Gastroesophageal sphincter (tissue), 3 donors: Measurements from ENCODE around the gene GPR42.
"Not testable (repeated sequence)": the region's sequence is repeated elsewhere in the genome, so short reads cannot be mapped to it uniquely, and the experiment has no call there.

ENCODE experiments used
- POLR2AphosphoS5 ChIP-seq: sonication (generic); formaldehyde crosslinking; IDR thresholded peaks from one replicate; pipeline ENCODE4 v1.6.1; 2017; ENCODE audit warnings: antibody characterized with exemption
- TF ChIP-seq, protein P1 (sequence below), 4 experiments: fragments of 200-600 bp in 2 of 4; fragments of 450-650 bp in 2 of 4; sonication (generic) in 1 of 4; IDR thresholded peaks; one replicate each; pipeline ENCODE4 v1.5.1; 2017 to 2019; ENCODE audit warnings: antibody characterized with exemption in 4 of 4, mild to moderate bottlenecking in 2 of 4, moderate library complexity in 2 of 4

DNA sequence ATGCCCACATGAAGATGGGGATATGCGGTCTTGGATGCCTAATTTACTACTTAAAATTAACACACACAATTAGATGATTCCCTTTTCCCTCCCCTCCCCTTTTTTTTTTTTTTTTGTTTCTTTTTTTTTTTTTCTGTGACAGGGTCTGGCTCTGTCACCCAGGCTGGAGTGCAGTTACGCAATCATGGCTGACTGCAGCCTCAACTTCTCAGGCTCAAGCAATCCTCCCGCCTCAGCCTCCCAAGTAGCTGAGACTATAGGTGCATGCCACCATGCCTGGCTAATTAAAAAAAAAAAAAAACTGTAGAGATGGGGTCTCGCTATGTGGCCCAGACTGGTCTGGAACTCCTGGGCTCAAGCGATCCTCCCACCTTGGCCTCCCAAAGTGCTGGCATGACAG lies 8.7 kb downstream of the GPR42 start:
- not testable (repeated sequence) for TF ChIP-seq POLR2AphosphoS5
- TF ChIP-seq, protein P1, sequence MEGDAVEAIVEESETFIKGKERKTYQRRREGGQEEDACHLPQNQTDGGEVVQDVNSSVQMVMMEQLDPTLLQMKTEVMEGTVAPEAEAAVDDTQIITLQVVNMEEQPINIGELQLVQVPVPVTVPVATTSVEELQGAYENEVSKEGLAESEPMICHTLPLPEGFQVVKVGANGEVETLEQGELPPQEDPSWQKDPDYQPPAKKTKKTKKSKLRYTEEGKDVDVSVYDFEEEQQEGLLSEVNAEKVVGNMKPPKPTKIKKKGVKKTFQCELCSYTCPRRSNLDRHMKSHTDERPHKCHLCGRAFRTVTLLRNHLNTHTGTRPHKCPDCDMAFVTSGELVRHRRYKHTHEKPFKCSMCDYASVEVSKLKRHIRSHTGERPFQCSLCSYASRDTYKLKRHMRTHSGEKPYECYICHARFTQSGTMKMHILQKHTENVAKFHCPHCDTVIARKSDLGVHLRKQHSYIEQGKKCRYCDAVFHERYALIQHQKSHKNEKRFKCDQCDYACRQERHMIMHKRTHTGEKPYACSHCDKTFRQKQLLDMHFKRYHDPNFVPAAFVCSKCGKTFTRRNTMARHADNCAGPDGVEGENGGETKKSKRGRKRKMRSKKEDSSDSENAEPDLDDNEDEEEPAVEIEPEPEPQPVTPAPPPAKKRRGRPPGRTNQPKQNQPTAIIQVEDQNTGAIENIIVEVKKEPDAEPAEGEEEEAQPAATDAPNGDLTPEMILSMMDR (IDR thresholded peaks at IDR 0.05), result not testable (repeated sequence)
